Stimulated activated naive CD8-positive, alpha-beta T cell treated with anti-CD3 and anti-CD28 coated beads, Interleukin-15, Interleukin-2, amounts not matched to agents 100 ng/mL and 50 ng/mL, for 24 hours (primary cell): ENCODE measurements around the gene SDHB.

Source experiments
- H3K27ac Mint-ChIP-seq: one replicate; pipeline ENCODE4 v1.8.0; 2021; ENCODE audit warnings: mild to moderate bottlenecking, mixed read lengths
- H3K27me3 Mint-ChIP-seq: one replicate; pipeline ENCODE4 v1.8.0; 2021; ENCODE audit warnings: mixed read lengths
- H3K36me3 Mint-ChIP-seq: one replicate; pipeline ENCODE4 v1.8.0; 2021; ENCODE audit warnings: low read depth, mixed read lengths
- H3K4me1 Mint-ChIP-seq: one replicate; pipeline ENCODE4 v1.8.0; 2021; ENCODE audit warnings: low read depth, mixed read lengths
- H3K4me3 Mint-ChIP-seq: one replicate; pipeline ENCODE4 v1.8.0; 2021; ENCODE audit warnings: mild to moderate bottlenecking, mixed read lengths
- H3K9me3 Mint-ChIP-seq: one replicate; pipeline ENCODE4 v1.8.0; 2021; ENCODE audit warnings: mixed read lengths

SDHB gene

GRCh38 chr1:17014671-17015567 is 38.9 kb downstream of the SDHB start:
- Mint-ChIP-seq H3K36me3 (peaks cover 20% of the 10 kb centered on the region), H3K4me3 (no peak overlapping the region), H3K4me1 (peaks cover 20% of the 10 kb centered on the region), H3K27me3 (no peaks in the 10 kb centered on the region), H3K27ac (no peak overlapping the region), H3K9me3 (no peaks in the 10 kb centered on the region)

GRCh38 chr1:17013491-17014320 is 40.1 kb downstream of the SDHB start:
- H3K27me3 Mint-ChIP-seq: no peaks in the 10 kb centered on the region
- H3K9me3 Mint-ChIP-seq: no peaks in the 10 kb centered on the region
- H3K4me1 Mint-ChIP-seq: peaks cover 15% of the 10 kb centered on the region
- H3K27ac Mint-ChIP-seq: no peak overlapping the region
- H3K4me3 Mint-ChIP-seq: no peak overlapping the region
- H3K36me3 Mint-ChIP-seq: peaks cover 8% of the 10 kb centered on the region

GRCh38 chr1:17012775-17013490 is 40.9 kb downstream of the SDHB start:
- Mint-ChIP-seq H3K36me3 (no peaks in the 10 kb centered on the region), H3K4me3 (no peak overlapping the region), H3K27me3 (no peaks in the 10 kb centered on the region), H3K27ac (no peak overlapping the region), H3K4me1 (peaks cover 15% of the 10 kb centered on the region), H3K9me3 (no peaks in the 10 kb centered on the region)

GRCh38 chr1:17011439-17012307 is 42.2 kb downstream of the SDHB start, which contains the start of gene ATP13A2:
ATP13A2 (minus strand) TSS chr1:17011928; CDS start chr1:17011738, 190 bp downstream.
- Mint-ChIP-seq H3K36me3 (no peaks in the 10 kb centered on the region), H3K4me1 (peaks cover 15% of the 10 kb centered on the region), H3K9me3 (no peaks in the 10 kb centered on the region), H3K27me3 (no peaks in the 10 kb centered on the region), H3K4me3 (peak within 1 kb of the TSS; percentile 82), H3K27ac (peak within 1 kb of the TSS; percentile 72)

GRCh38 chr1:17011092-17011438 is 42.8 kb downstream of the SDHB start:
- Mint-ChIP-seq H3K27ac (peak overlapping the region; percentile 72), H3K4me1 (peaks cover 15% of the 10 kb centered on the region), H3K27me3 (no peaks in the 10 kb centered on the region), H3K4me3 (peak overlapping the region; percentile 82), H3K36me3 (no peaks in the 10 kb centered on the region), H3K9me3 (no peaks in the 10 kb centered on the region)

- H3K4me3 Mint-ChIP-seq: no peak overlapping the region
- peaks cover 15% of the 10 kb centered on the region for H3K4me1 Mint-ChIP-seq
- no peaks in the 10 kb centered on the region for H3K9me3 Mint-ChIP-seq
- no peaks in the 10 kb centered on the region for H3K27me3 Mint-ChIP-seq
- no peaks in the 10 kb centered on the region for H3K36me3 Mint-ChIP-seq
- H3K27ac Mint-ChIP-seq: no peak overlapping the region
Measured at GRCh38 chr1:17009706-17010105, 44.1 kb downstream of the SDHB start.

- Mint-ChIP-seq H3K9me3 (no peaks in the 10 kb centered on the region), H3K36me3 (peaks cover 9% of the 10 kb centered on the region), H3K27me3 (no peaks in the 10 kb centered on the region), H3K4me3 (no peak overlapping the region), H3K4me1 (peaks cover 15% of the 10 kb centered on the region), H3K27ac (no peak overlapping the region)
Measured at GRCh38 chr1:17008208-17008855, 45.5 kb downstream of the SDHB start.

GRCh38 chr1:17007121-17007520 is 46.7 kb downstream of the SDHB start:
- no peaks in the 10 kb centered on the region for H3K27me3 Mint-ChIP-seq
- no peak overlapping the region for H3K27ac Mint-ChIP-seq
- peaks cover 9% of the 10 kb centered on the region for H3K36me3 Mint-ChIP-seq
- H3K4me1 Mint-ChIP-seq: peaks cover 15% of the 10 kb centered on the region
- H3K4me3 Mint-ChIP-seq: no peak overlapping the region
- H3K9me3 Mint-ChIP-seq: no peaks in the 10 kb centered on the region

- Mint-ChIP-seq H3K9me3 (no peaks in the 10 kb centered on the region), H3K36me3 (peaks cover 9% of the 10 kb centered on the region), H3K27ac (no peak overlapping the region), H3K4me1 (peaks cover 7% of the 10 kb centered on the region), H3K27me3 (no peaks in the 10 kb centered on the region), H3K4me3 (no peak overlapping the region)
Measured at GRCh38 chr1:17005365-17005740, 48.5 kb downstream of the SDHB start.

- Mint-ChIP-seq H3K36me3 (peaks cover 9% of the 10 kb centered on the region), H3K4me1 (peaks cover 1% of the 10 kb centered on the region), H3K9me3 (no peaks in the 10 kb centered on the region), H3K27me3 (no peaks in the 10 kb centered on the region), H3K4me3 (no peak overlapping the region), H3K27ac (no peak overlapping the region)
Measured at GRCh38 chr1:17004466-17005364, 49.1 kb downstream of the SDHB start.

GRCh38 chr1:17002524-17002902 is 51.3 kb downstream of the SDHB start:
- H3K36me3 Mint-ChIP-seq: peaks cover 21% of the 10 kb centered on the region

GRCh38 chr1:17001760-17002523 is 51.9 kb downstream of the SDHB start:
- H3K9me3 Mint-ChIP-seq: no peaks in the 10 kb centered on the region
- H3K27ac Mint-ChIP-seq: no peak overlapping the region
- no peaks in the 10 kb centered on the region for H3K4me1 Mint-ChIP-seq
- no peak overlapping the region for H3K4me3 Mint-ChIP-seq
- H3K27me3 Mint-ChIP-seq: no peaks in the 10 kb centered on the region
- peaks cover 21% of the 10 kb centered on the region for H3K36me3 Mint-ChIP-seq

More at GRCh38 chr1:17002524-17002902, 51.3 kb downstream of the SDHB start:
- no peaks in the 10 kb centered on the region for H3K27me3 Mint-ChIP-seq
- H3K27ac Mint-ChIP-seq: no peak overlapping the region
- H3K4me3 Mint-ChIP-seq: no peak overlapping the region
- H3K4me1 Mint-ChIP-seq: no peaks in the 10 kb centered on the region
- no peaks in the 10 kb centered on the region for H3K9me3 Mint-ChIP-seq
